ENCODE results near the gene GADL1.

GADL1 gene

DNA sequence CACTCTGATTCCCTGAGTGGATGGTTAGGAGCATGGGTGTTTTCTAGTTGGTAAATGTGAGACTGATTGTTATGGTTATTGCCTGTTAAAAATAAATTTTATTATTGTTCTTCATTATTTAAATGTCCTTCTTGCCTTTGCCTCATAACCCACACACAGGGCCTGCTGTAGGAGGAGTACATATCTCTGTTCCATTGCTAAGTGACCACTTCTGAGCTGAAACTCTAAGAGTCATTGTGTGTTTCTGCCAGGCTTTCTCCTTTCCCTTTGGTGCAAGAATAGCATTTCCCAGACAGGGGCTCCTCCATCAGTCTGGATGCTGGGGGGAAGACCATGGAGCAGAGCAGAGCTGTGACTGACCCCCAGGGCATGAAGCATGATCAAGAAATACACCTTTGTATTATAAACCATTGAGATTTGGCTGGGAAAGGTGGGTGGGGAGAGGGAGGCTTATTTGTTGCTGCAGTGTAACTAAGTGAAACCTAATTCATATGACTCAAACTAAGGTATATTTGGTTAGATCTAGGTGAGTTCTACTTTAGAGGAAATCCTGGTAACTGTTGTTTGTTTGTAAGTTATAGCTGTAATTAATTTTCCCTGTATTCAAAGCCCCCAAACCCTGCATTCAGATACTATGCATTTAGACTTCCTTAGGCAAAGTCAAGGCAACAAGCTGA is 150.7 kb downstream of the GADL1 start:
- no peak overlapping the region for H3K4me3 ChIP-seq (ENCODE audit: control insufficient read depth in 1 of 7, extremely low read depth in 1 of 7, insufficient read depth in 4 of 7, low read depth in 2 of 7, low read length in 6 of 7)
- H3K4me1 ChIP-seq (ENCODE audit: control extremely low read depth in 1 of 4, control insufficient read depth in 4 of 4, insufficient read depth in 4 of 4, low read length in 3 of 4), result peaks cover 3 to 9% (median 6%) of the 10 kb centered on the region in 4 experiments
- no peaks in the 10 kb centered on the region for H3K36me3 ChIP-seq (ENCODE audit: control insufficient read depth in 4 of 4, insufficient read depth in 4 of 4, low read length in 3 of 4)
- no peak overlapping the region for H3K27ac ChIP-seq (ENCODE audit: insufficient read depth in 1 of 2, low read depth in 1 of 2, low read length in 2 of 2, poor library complexity in 1 of 2, severe bottlenecking in 2 of 2)
- DNase-seq, result no peak
- ChIA-PET CTCF (interaction anchor here (1.0 to 1.1 kb wide), 2 partner anchors 10 to 36 kb away, joined by 3 to 4 read pairs; no protein-coding TSS in a partner anchor), POLR2A (no interaction called here)
- H3K27me3 ChIP-seq (replicated peaks in 2 of 5; ENCODE audit: control insufficient read depth in 4 of 5, insufficient read depth in 5 of 5, low read length in 4 of 5), result no peaks in the 10 kb centered on the region
- H3K9me3 ChIP-seq (ENCODE audit: control extremely low read depth in 1 of 5, control insufficient read depth in 4 of 5, insufficient read depth in 2 of 5, low read depth in 1 of 5, low read length in 4 of 5), result no peaks in the 10 kb centered on the region

DNA sequence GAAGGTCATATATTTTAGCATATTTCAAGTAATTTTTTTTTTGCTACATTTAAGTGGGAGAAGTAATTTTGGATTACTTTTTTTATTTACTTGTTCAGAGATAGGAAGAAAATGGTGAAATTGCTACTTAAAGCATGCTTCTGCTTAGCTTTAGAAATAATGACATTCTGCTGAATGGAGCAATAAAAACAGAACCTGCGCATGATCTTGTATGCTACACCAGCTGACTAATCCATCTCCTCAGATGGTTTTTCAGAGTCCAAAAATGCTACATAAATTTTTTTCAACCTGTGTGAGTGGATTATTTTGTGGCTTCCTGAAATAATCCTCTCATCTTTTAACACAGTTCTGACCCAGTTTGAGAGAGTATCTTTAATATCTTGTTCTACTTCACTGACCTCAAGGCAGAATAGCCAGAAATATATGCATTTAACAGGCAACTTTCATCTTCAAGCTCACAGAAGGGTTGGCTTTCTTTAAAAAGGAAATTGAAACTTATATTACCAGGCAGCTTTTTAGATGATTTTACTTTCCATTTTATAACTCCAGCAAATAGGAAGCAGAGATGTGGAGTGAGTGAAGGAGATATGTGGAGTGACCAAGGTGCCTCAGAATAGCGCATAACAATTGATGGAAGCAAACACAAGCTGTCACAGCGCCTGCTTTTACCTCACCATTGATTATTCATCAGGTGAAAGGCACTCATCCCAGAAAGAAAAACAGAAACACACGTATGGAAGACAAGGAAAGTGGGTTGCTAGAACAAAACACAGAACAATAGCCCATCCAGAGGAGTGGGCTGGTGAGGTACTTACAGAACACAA is 151.5 kb downstream of the GADL1 start:
- Histone ChIP-seq H3K4me1 (ENCODE audit: control extremely low read depth in 1 of 4, control insufficient read depth in 4 of 4, insufficient read depth in 4 of 4, low read length in 3 of 4) (peaks cover 3 to 8% (median 5%) of the 10 kb centered on the region in 4 experiments), H3K27ac (ENCODE audit: insufficient read depth in 1 of 2, low read depth in 1 of 2, low read length in 2 of 2, poor library complexity in 1 of 2, severe bottlenecking in 2 of 2) (no peak overlapping the region), H3K27me3 (replicated peaks in 2 of 5; ENCODE audit: control insufficient read depth in 4 of 5, insufficient read depth in 5 of 5, low read length in 4 of 5) (no peaks in the 10 kb centered on the region), H3K4me3 (ENCODE audit: control insufficient read depth in 1 of 7, extremely low read depth in 1 of 7, insufficient read depth in 4 of 7, low read depth in 2 of 7, low read length in 6 of 7) (no peak overlapping the region), H3K36me3 (ENCODE audit: control insufficient read depth in 4 of 4, insufficient read depth in 4 of 4, low read length in 3 of 4) (no peaks in the 10 kb centered on the region), H3K9me3 (ENCODE audit: control extremely low read depth in 1 of 5, control insufficient read depth in 4 of 5, insufficient read depth in 2 of 5, low read depth in 1 of 5, low read length in 4 of 5) (no peaks in the 10 kb centered on the region)
- WGBS (ENCODE audit: insufficient coverage), result no CpG with 5 or more reads among the region's 4 CpGs
- DNase-seq, result no peak
- ChIA-PET CTCF (interaction anchor here (1.1 to 1.5 kb wide), 2 partner anchors 9 kb away, joined by 3 to 4 read pairs; no protein-coding TSS in a partner anchor), POLR2A (interaction anchor here (0.7 kb wide), 1 partner anchor 261 kb away, joined by 4 read pairs; no protein-coding TSS in a partner anchor)

DNA sequence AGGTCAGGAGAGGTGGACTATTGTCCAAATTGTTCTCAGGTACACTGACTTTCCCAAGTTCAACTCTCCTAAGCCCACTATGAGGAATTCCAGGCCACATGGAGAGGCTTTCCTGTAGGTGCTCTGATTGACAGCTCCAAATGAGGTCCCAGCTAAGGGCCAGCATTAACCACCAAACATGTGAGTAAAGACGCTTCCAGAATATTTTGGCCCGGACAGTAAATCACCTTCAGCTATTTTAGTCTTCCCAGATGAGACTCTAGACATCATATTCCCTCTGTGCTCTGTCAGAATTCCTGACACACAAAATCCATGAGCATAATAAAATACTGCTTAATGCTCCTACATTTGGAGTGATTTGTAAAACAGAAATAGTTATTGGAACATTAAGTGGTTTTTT is 152.6 kb downstream of the GADL1 start:
- CTCF ChIA-PET, result interaction anchor here (1.5 kb wide), 1 partner anchor 10 kb away, joined by 3 read pairs; no protein-coding TSS in a partner anchor
- H3K9me3 ChIP-seq (ENCODE audit: control extremely low read depth in 1 of 5, control insufficient read depth in 4 of 5, insufficient read depth in 2 of 5, low read depth in 1 of 5, low read length in 4 of 5), result no peaks in the 10 kb centered on the region
- POLR2A ChIA-PET, result no interaction called here
- 100% methylated on average over 2 of the region's 2 CpGs for WGBS (ENCODE audit: insufficient coverage)
- H3K36me3 ChIP-seq (ENCODE audit: control insufficient read depth in 4 of 4, insufficient read depth in 4 of 4, low read length in 3 of 4), result no peaks in the 10 kb centered on the region
- H3K27me3 ChIP-seq (replicated peaks in 2 of 5; ENCODE audit: control insufficient read depth in 4 of 5, insufficient read depth in 5 of 5, low read length in 4 of 5), result no peaks in the 10 kb centered on the region
- H3K27ac ChIP-seq (ENCODE audit: insufficient read depth in 1 of 2, low read depth in 1 of 2, low read length in 2 of 2, poor library complexity in 1 of 2, severe bottlenecking in 2 of 2), result no peak overlapping the region
- no peak overlapping the region for H3K4me3 ChIP-seq (ENCODE audit: control insufficient read depth in 1 of 7, extremely low read depth in 1 of 7, insufficient read depth in 4 of 7, low read depth in 2 of 7, low read length in 6 of 7)
- no peak for DNase-seq
- H3K4me1 ChIP-seq (ENCODE audit: control extremely low read depth in 1 of 4, control insufficient read depth in 4 of 4, insufficient read depth in 4 of 4, low read length in 3 of 4), result no peaks in the 10 kb centered on the region

DNA sequence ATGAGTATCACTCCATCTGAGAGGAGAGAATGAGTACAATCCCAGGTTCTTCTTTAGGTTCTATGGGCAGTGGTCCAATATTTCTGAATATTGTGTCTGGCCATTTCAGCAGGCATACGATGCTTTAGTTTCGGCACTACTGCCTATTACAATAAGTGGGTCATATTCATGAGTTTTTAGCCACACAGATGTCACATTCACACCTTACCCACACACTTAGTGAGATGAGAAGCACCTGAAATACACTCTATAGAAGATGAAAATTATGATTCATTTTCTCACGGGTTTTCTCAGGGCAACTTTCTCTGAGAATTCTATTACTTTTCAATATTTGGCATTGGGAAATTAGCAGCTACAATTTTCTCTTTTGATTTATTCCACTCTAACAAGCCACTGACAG is 155.9 kb downstream of the GADL1 start:
- ChIA-PET POLR2A (no interaction called here), CTCF (interaction anchor here (1.3 kb wide), 1 partner anchor 9 kb away, joined by 3 read pairs; no protein-coding TSS in a partner anchor)

DNA sequence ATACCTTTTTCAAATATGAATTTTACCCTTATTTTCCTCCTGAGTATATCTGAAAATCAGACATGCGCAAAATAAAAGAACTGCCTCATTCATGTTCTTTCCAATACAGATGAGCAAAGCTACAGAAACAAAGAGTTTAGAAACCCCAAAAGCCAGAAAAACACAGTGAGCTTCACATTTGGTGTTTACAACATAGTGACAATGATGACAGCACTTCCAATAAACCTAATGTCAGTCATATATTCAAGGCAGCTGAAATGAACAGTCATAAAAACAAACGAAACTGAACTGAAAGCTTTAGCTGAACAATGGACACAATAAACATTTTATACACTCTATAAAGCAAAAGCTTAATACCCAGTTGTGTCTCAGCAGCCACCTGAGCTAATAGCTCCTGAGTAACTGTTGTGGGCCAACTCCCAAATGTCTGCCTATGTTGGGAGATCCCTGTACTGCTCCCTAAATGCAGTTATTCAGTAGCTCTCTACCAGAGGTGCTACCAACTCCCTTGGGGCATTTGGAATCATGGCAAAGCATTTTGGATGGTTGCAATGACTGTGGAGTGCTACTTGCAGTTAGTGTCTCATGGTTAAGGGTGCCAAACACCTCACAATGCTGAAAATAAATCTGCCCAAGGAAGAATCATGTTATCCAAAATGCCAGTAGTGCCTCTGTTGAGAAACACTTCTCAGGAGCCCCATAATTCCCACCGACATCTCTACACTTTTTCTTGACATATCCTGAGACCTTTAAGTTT is 156.5 kb downstream of the GADL1 start:
- CTCF ChIA-PET, result interaction anchor here (1.3 kb wide), 1 partner anchor 10 kb away, joined by 3 read pairs; no protein-coding TSS in a partner anchor
- H3K9me3 ChIP-seq (ENCODE audit: control extremely low read depth in 1 of 5, control insufficient read depth in 4 of 5, insufficient read depth in 2 of 5, low read depth in 1 of 5, low read length in 4 of 5), result no peaks in the 10 kb centered on the region
- WGBS (ENCODE audit: insufficient coverage), result 100% methylated on average over 3 of the region's 3 CpGs
- no peaks in the 10 kb centered on the region for H3K27me3 ChIP-seq (replicated peaks in 2 of 5; ENCODE audit: control insufficient read depth in 4 of 5, insufficient read depth in 5 of 5, low read length in 4 of 5)
- no peak overlapping the region for H3K4me3 ChIP-seq (ENCODE audit: control insufficient read depth in 1 of 7, extremely low read depth in 1 of 7, insufficient read depth in 4 of 7, low read depth in 2 of 7, low read length in 6 of 7)
- DNase-seq, result no peak
- H3K36me3 ChIP-seq (ENCODE audit: control insufficient read depth in 4 of 4, insufficient read depth in 4 of 4, low read length in 3 of 4), result no peaks in the 10 kb centered on the region
- H3K4me1 ChIP-seq (ENCODE audit: control extremely low read depth in 1 of 4, control insufficient read depth in 4 of 4, insufficient read depth in 4 of 4, low read length in 3 of 4), result no peaks in the 10 kb centered on the region
- no peak overlapping the region for H3K27ac ChIP-seq (ENCODE audit: insufficient read depth in 1 of 2, low read depth in 1 of 2, low read length in 2 of 2, poor library complexity in 1 of 2, severe bottlenecking in 2 of 2)
- POLR2A ChIA-PET, result no interaction called here

More for the DNA sequence above, 155.9 kb downstream of the GADL1 start:
- Histone ChIP-seq H3K27me3 (replicated peaks in 2 of 5; ENCODE audit: control insufficient read depth in 4 of 5, insufficient read depth in 5 of 5, low read length in 4 of 5) (no peaks in the 10 kb centered on the region), H3K36me3 (ENCODE audit: control insufficient read depth in 4 of 4, insufficient read depth in 4 of 4, low read length in 3 of 4) (no peaks in the 10 kb centered on the region), H3K4me3 (ENCODE audit: control insufficient read depth in 1 of 7, extremely low read depth in 1 of 7, insufficient read depth in 4 of 7, low read depth in 2 of 7, low read length in 6 of 7) (no peak overlapping the region), H3K27ac (ENCODE audit: insufficient read depth in 1 of 2, low read depth in 1 of 2, low read length in 2 of 2, poor library complexity in 1 of 2, severe bottlenecking in 2 of 2) (no peak overlapping the region), H3K9me3 (ENCODE audit: control extremely low read depth in 1 of 5, control insufficient read depth in 4 of 5, insufficient read depth in 2 of 5, low read depth in 1 of 5, low read length in 4 of 5) (no peaks in the 10 kb centered on the region), H3K4me1 (ENCODE audit: control extremely low read depth in 1 of 4, control insufficient read depth in 4 of 4, insufficient read depth in 4 of 4, low read length in 3 of 4) (no peaks in the 10 kb centered on the region)
- DNase-seq, result no peak
- no CpG with 5 or more reads among the region's 3 CpGs for WGBS (ENCODE audit: insufficient coverage)

DNA sequence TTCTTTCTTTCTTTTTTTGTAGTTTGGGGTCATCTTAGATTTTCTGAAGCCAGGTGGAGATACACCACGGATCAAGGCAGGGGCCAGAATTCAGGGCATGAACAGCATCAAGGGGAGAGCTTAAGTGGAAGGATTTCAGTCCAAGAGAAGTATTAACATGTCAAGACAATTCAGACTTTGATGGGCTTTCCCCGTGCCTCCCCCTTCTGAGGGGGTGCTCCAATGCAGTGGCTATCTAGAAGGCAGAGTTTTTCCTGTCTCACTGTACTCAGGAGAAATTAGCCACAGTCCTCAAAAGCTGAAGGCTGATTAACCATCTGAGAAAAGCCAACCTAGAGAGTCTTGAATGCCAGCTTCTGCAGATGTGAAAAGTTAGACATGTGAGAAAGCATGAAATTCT is 160.8 kb downstream of the GADL1 start:
- H3K4me1 ChIP-seq (ENCODE audit: control extremely low read depth in 1 of 4, control insufficient read depth in 4 of 4, insufficient read depth in 4 of 4, low read length in 3 of 4), result peaks cover 0 to 2% (median 0%) of the 10 kb centered on the region in 4 experiments
- DNase-seq, result no peak
- no peak overlapping the region for H3K27ac ChIP-seq (ENCODE audit: insufficient read depth in 1 of 2, low read depth in 1 of 2, low read length in 2 of 2, poor library complexity in 1 of 2, severe bottlenecking in 2 of 2)
- ChIA-PET CTCF (interaction anchor here (0.9 to 2.0 kb wide), 3 partner anchors 10 to 18 kb away, joined by 3 to 5 read pairs (median 4); no protein-coding TSS in a partner anchor), POLR2A (interaction anchor here (0.7 kb wide), 1 partner anchor 161 kb away, joined by 3 read pairs; no protein-coding TSS in a partner anchor)
- H3K4me3 ChIP-seq (ENCODE audit: control insufficient read depth in 1 of 7, extremely low read depth in 1 of 7, insufficient read depth in 4 of 7, low read depth in 2 of 7, low read length in 6 of 7), result no peak overlapping the region
- no peaks in the 10 kb centered on the region for H3K9me3 ChIP-seq (ENCODE audit: control extremely low read depth in 1 of 5, control insufficient read depth in 4 of 5, insufficient read depth in 2 of 5, low read depth in 1 of 5, low read length in 4 of 5)
- H3K27me3 ChIP-seq (replicated peaks in 2 of 5; ENCODE audit: control insufficient read depth in 4 of 5, insufficient read depth in 5 of 5, low read length in 4 of 5), result no peaks in the 10 kb centered on the region
- no peaks in the 10 kb centered on the region for H3K36me3 ChIP-seq (ENCODE audit: control insufficient read depth in 4 of 4, insufficient read depth in 4 of 4, low read length in 3 of 4)
- no CpG with 5 or more reads among the region's 2 CpGs for WGBS (ENCODE audit: insufficient coverage)

All from common myeloid progenitor, CD34-positive (primary cell).